Neuron (in vitro differentiated cells): ENCODE data around the gene PSMD1.
"Not testable (repeated sequence)": the region's sequence is repeated elsewhere in the genome, so short reads cannot be mapped to it uniquely, and the experiment has no call there.

Experiments used
- H2AFZ ChIP-seq: one replicate; pipeline ENCODE4 v1.6.1; 2013; ENCODE audit warnings: low read depth, mild to moderate bottlenecking, inconsistent platforms, low read length, moderate library complexity
- H3K27me3 ChIP-seq: one replicate; pipeline ENCODE4 v1.6.1; 2013; ENCODE audit warnings: low read length; ENCODE audit not compliant: insufficient read depth
- H3K36me3 ChIP-seq: one replicate; pipeline ENCODE4 v1.6.1; 2013; ENCODE audit warnings: low read length; ENCODE audit not compliant: insufficient read depth
- H3K4me1 ChIP-seq: one replicate; pipeline ENCODE4 v1.6.1; 2013; ENCODE audit warnings: low read length; ENCODE audit not compliant: insufficient read depth
- H3K4me3 ChIP-seq: 2 replicates; pipeline ENCODE4 v1.5.1; 2013; ENCODE audit warnings: mild to moderate bottlenecking, low read length, moderate library complexity
- H3K9me3 ChIP-seq: one replicate; pipeline ENCODE4 v1.6.1; 2013; ENCODE audit warnings: low read length

Gene PSMD1

GRCh38 chr2:231018184-231018583, 38.5 kb upstream of the PSMD1 start:
- Histone ChIP-seq H2AFZ (no peak overlapping the region), H3K9me3 (no peaks in the 10 kb centered on the region), H3K36me3 (no peaks in the 10 kb centered on the region), H3K4me3 (no peak overlapping the region), H3K4me1 (peaks cover 25% of the 10 kb centered on the region), H3K27me3 (no peaks in the 10 kb centered on the region)

- H3K9me3 ChIP-seq, H3K4me3 ChIP-seq, H3K4me1 ChIP-seq, H2AFZ ChIP-seq, H3K36me3 ChIP-seq, H3K27me3 ChIP-seq: not testable (repeated sequence)
Measured at GRCh38 chr2:231025059-231025458, 31.6 kb upstream of the PSMD1 start.

- H3K9me3 ChIP-seq: no peaks in the 10 kb centered on the region
- no peak overlapping the region for H3K4me3 ChIP-seq
Measured at GRCh38 chr2:231028889-231029288, 27.8 kb upstream of the PSMD1 start.

GRCh38 chr2:231029563-231029962, 27.1 kb upstream of the PSMD1 start:
- Histone ChIP-seq H3K4me1 (no peaks in the 10 kb centered on the region), H3K4me3 (no peak overlapping the region), H3K36me3 (no peaks in the 10 kb centered on the region), H2AFZ (no peak overlapping the region), H3K9me3 (no peaks in the 10 kb centered on the region), H3K27me3 (peaks cover 14% of the 10 kb centered on the region)

More at GRCh38 chr2:231028889-231029288, 27.8 kb upstream of the PSMD1 start:
- Histone ChIP-seq H3K36me3 (no peaks in the 10 kb centered on the region), H3K27me3 (peaks cover 14% of the 10 kb centered on the region), H3K4me1 (no peaks in the 10 kb centered on the region), H2AFZ (no peak overlapping the region)

- Histone ChIP-seq H3K4me3 (no peak overlapping the region), H3K4me1 (no peaks in the 10 kb centered on the region), H2AFZ (no peak overlapping the region), H3K27me3 (peaks cover 22% of the 10 kb centered on the region), H3K36me3 (no peaks in the 10 kb centered on the region), H3K9me3 (no peaks in the 10 kb centered on the region)
Measured at GRCh38 chr2:231030725-231031124, 25.9 kb upstream of the PSMD1 start.

GRCh38 chr2:231032575-231033140, 24.0 kb upstream of the PSMD1 start:
- Histone ChIP-seq H3K9me3 (no peaks in the 10 kb centered on the region), H3K27me3 (peaks cover 36% of the 10 kb centered on the region), H2AFZ (no peak overlapping the region), H3K4me3 (no peak overlapping the region), H3K36me3 (no peaks in the 10 kb centered on the region), H3K4me1 (peaks cover 2% of the 10 kb centered on the region)

GRCh38 chr2:231033147-231034132, 23.2 kb upstream of the PSMD1 start:
- H3K27me3 ChIP-seq: peaks cover 36% of the 10 kb centered on the region
- no peaks in the 10 kb centered on the region for H3K9me3 ChIP-seq
- H2AFZ ChIP-seq: no peak overlapping the region

GRCh38 chr2:231034291-231034882, 22.3 kb upstream of the PSMD1 start:
- Histone ChIP-seq H3K9me3 (no peaks in the 10 kb centered on the region), H3K4me3 (no peak overlapping the region), H2AFZ (no peak overlapping the region), H3K4me1 (peaks cover 10% of the 10 kb centered on the region), H3K36me3 (no peaks in the 10 kb centered on the region), H3K27me3 (peaks cover 44% of the 10 kb centered on the region)

More at GRCh38 chr2:231033147-231034132, 23.2 kb upstream of the PSMD1 start:
- no peak overlapping the region for H3K4me3 ChIP-seq
- peaks cover 4% of the 10 kb centered on the region for H3K4me1 ChIP-seq
- no peaks in the 10 kb centered on the region for H3K36me3 ChIP-seq

GRCh38 chr2:231036131-231036530, 20.5 kb upstream of the PSMD1 start:
- H3K27me3 ChIP-seq: peaks cover 45% of the 10 kb centered on the region
- H3K4me1 ChIP-seq: peaks cover 10% of the 10 kb centered on the region
- no peaks in the 10 kb centered on the region for H3K36me3 ChIP-seq
- H3K4me3 ChIP-seq: no peak overlapping the region
- no peak overlapping the region for H2AFZ ChIP-seq
- H3K9me3 ChIP-seq: no peaks in the 10 kb centered on the region

- H3K9me3 ChIP-seq: no peaks in the 10 kb centered on the region
- H3K4me3 ChIP-seq: no peak overlapping the region
- H2AFZ ChIP-seq: no peak overlapping the region
- peaks cover 45% of the 10 kb centered on the region for H3K27me3 ChIP-seq
- H3K4me1 ChIP-seq: peaks cover 10% of the 10 kb centered on the region
- no peaks in the 10 kb centered on the region for H3K36me3 ChIP-seq
Measured at GRCh38 chr2:231036578-231037106, 20.0 kb upstream of the PSMD1 start.

GRCh38 chr2:231037202-231037730, 19.4 kb upstream of the PSMD1 start, which contains the start of gene C2orf72:
C2orf72 (plus strand) TSS chr2:231037523; CDS start chr2:231037566, 43 bp downstream.
- Histone ChIP-seq H3K4me1 (peaks cover 10% of the 10 kb centered on the region), H3K27me3 (peaks cover 42% of the 10 kb centered on the region), H3K9me3 (no peaks in the 10 kb centered on the region), H2AFZ (no peak within 1 kb of the TSS), H3K4me3 (peak within 1 kb of the TSS; percentile 63), H3K36me3 (no peaks in the 10 kb centered on the region)

- Histone ChIP-seq H3K27me3 (peaks cover 36% of the 10 kb centered on the region), H3K4me3 (peak overlapping the region; percentile 63), H2AFZ (no peak overlapping the region), H3K36me3 (no peaks in the 10 kb centered on the region), H3K9me3 (no peaks in the 10 kb centered on the region), H3K4me1 (peaks cover 10% of the 10 kb centered on the region)
Measured at GRCh38 chr2:231037731-231038482, 18.8 kb upstream of the PSMD1 start.
